Suppressor macrophage treated with lipopolysaccharide for 1 hour (primary cell): ENCODE data around the gene CHCHD3.

ENCODE experiments used
- DNase-seq, 3 donors: peaks; one replicate each; pipeline ENCODE4 v3.0.0-alpha.2; 2020 to 2022

Gene CHCHD3

DNA sequence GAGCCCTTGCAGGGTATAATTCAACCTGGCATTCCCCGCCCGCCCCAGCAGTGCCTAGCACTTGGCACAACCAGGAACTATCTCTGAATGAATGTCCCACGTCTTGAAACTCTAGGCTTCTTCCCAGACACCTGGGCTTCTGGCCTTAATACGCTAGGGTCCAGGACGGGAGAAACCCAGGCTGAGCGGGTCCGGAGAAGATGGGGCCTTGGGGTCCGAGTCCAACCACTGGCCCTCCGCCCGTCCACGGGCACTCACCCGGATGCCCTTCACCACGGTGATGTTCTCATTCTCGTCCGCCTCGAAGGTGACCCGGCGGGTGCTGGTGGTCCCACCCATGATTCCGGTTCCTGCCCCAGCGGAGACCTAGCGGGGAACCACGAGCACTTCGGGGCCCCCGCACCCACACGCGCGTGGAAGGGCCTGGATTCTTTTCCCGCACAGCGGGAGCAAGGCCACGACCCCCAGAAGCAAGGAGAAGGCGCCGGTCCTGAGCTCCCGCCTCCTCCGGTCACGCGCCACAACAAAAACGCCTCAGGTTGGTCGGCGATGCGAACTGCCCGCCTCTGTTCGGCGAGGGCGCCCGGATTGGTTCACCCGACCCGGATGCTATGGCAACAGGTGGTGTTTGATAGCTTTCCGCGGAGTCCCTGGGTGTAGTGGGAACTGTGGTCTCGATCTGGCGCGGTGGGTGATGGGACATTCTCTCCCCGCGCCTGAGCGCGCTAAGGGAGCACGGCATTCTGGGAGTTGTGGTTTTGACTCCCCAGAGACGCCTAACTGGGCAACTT lies at the start of gene CHCHD3:
CHCHD3 (minus strand) TSS at position 492 of the 791 bp plus-strand sequence; CDS start at position 339, 153 bp downstream.
- peak; percentile 97 to 98 (median 97) for DNase-seq

DNA sequence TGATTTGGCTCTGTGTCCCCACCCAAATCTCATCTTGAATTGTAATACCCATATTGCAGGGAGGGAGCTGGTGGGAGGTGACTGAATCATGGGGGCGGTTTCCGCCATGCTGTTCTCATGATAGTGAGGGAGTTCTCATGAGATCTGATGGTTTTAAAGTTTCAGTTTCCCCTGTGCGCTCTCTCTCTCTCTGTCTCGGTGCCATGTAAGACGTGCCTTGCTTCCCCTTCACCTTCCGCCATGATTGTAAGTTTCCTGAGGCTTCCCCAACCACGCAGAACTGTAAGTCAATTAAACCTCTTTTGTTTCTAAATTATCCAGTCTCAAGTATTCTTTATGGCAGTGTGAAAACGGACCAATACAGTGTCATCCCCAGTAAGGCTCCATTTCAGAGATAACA lies 48.3 kb upstream of the CHCHD3 start:
- no peak for DNase-seq

DNA sequence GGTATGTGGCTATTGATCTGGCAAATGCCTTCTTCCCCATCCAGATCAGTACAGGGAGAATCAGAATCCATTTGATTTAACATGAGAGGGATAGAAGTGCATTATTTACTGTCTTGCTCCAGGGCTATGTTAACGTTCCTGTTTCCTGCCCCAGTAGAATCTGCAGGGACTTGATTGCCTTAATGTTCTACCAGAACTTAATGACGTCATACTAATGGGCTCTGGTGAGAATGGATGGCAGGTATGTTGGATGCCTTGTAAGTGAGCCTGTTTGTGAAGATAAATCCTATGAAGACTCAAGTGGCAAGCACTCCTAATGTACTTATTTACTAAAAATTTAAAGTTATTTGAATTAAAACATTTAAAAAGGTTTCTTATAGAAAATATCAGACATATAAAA lies 44.5 kb upstream of the CHCHD3 start:
- no peak for DNase-seq

DNA sequence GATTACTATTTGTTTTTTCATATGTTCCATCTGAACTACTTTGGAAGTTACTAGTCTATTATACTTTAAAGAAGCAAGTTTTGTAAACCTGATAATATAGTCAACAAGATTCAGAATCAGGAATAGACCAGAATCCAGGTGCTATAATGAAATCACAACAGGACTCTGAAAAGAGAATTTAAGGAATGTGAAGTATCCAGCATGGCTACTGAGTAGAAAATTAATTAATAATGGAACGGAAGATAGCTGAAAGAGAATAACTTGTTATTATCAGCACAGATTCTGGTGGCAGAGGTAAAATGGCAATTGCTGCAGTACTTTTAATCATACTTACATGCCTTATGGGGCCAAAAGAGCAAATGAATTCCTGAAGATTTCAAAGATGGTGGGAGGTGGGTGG lies 43.1 kb upstream of the CHCHD3 start:
- no peak for DNase-seq

DNA sequence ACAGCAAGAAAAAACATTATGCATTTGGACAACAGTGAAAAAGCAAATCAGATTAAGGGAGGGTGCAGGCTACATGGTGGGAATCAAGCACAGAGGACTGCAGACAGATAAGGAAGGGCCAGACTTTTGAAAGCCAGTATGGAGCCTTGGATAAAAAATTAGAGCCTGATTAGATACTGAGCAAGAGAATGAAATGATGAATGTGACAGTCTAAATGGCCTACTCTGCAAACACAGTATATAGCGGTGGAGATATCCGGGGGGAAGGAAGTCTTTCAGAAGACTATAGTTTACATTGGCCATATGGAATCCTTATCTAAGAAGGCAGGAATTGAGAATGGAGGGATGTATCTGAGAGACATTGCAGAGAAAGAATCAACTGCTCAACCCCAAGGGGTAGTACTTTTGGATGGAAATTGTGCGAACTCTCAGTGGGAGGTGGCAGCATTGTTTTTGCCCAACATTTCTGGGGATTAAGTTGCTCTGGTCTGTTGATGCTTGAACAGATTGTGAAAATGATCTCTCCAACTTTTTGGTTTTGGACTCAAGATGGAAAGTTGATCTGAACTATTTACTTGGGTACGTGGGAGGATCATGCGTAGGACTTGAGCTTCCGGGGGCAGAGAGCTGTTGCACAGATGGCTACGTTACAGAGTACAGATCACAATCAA lies 39.4 kb upstream of the CHCHD3 start:
- DNase-seq = no peak

GRCh38 chr7:133119067-133119466 lies 37.2 kb upstream of the CHCHD3 start:
- DNase-seq = no peak

DNA sequence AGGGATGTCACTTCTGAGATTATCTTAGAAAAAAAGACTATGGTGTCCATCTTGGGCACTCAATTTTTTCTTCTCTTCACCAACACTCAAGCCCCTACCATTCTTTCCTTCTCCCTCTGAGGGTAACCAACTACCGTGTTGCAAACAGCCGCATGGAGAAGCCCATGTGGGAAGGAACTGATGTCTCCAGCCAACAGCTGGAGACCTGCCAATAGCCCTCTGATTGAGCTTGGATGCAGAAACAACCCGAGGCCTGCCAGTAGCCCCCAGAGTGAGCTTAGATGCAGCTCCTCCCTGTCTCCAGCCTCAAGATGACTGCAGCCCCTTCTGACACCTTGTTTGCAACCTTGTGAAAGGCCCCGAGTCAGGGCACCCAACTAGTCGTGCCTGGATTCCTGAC lies 36.4 kb upstream of the CHCHD3 start:
- DNase-seq = no peak

DNA sequence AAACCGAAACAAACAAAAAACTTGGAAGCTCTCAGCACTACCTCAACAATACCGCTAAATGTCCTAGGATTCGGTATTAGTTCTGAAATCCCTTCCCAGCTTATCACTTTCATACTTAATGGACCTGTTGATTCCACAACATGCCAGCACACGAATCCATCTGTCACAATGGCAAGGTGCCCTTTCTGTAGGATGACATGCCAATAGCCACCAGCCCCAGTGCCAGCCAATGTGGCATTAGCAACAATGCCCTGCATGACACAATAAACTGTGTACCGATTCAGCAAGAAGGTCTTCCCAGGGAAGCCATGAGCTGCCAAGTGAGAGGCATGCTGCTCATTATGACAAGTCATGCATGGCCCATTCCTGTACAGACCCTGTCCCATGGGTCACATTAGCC lies 35.6 kb upstream of the CHCHD3 start:
- no peak for DNase-seq

DNA sequence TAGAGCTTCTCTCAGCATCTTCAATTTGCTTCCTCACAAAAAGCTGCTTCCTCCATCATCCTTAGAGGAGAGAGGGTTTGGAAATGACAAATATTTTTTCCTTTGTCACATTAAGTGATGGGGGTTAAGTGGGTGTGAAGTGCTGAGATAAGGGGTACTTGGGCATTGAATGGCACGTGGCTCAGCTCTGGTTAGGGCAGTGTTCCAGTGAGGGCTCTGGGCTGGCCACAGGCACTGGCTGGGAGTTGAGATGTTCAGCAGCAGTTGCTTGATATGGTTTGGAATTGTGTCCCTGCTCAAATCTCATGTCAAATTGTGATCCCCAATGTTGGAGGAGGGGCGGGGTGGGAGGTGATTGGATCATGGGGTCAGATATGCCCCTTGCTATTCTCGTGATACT lies 33.7 kb upstream of the CHCHD3 start:
- DNase-seq = no peak

DNA sequence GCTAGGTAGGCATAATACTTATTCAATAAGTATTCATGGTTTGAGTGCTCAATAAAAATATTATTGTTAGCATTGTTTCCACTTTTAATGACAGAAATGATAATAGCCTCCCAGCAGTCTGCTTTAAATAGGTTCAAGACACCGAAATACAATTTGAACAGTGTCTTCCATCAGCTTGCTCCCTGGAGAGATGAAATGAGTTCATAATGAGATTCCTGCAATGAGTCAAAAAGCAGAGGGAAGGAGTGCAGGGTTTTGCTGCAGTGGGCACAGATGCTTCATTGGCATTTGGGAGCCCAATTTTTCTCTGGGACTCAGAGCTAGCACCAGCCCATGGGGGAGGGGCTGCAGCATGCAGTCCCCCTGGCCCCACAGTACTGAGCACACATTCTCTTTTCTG lies 32.6 kb upstream of the CHCHD3 start:
- DNase-seq = no peak

GRCh38 chr7:133112976-133113375 lies 31.1 kb upstream of the CHCHD3 start:
- no peak for DNase-seq

DNA sequence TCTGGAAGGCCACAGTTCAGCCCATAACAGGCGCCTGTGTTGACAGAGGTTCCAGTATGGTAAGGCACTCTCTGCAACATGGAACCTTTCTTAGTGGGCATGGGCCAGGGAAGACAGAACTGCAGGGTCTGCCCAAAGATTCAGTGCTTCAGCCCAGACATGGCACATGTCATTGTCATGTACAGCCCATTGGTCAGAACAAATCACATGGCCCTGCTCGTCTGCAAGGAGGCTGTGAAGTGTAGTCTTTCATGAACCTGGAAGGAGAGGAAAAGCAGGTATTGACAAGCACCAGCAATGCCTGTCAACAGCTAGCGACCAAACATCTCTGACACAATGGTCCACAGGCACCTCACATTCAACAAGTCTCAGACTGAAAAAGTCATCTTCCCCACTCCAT lies 30.4 kb upstream of the CHCHD3 start:
- DNase-seq = no peak

GRCh38 chr7:133110312-133110711 lies 28.4 kb upstream of the CHCHD3 start:
- no peak for DNase-seq

GRCh38 chr7:133109816-133110215 lies 27.9 kb upstream of the CHCHD3 start:
- DNase-seq = no peak

DNA sequence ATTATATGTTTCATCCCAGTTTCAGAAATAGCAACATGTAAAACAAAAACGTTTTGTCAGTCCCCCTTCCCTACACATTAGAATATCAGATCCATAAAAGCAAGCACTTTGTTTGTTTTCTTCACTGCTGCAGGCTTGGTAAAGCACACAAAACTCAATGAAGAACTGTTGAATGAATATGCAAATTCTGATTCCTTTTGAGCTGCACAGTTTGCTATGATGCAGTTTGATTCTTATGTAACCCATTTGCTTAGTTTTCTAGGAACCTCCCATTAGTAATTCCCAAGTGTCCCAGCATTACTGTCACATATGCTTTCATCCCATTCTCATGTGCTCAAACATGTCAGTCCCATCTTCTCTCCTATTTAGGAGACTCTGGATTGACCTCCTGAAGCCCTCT lies 26.1 kb upstream of the CHCHD3 start:
- no peak for DNase-seq

DNA sequence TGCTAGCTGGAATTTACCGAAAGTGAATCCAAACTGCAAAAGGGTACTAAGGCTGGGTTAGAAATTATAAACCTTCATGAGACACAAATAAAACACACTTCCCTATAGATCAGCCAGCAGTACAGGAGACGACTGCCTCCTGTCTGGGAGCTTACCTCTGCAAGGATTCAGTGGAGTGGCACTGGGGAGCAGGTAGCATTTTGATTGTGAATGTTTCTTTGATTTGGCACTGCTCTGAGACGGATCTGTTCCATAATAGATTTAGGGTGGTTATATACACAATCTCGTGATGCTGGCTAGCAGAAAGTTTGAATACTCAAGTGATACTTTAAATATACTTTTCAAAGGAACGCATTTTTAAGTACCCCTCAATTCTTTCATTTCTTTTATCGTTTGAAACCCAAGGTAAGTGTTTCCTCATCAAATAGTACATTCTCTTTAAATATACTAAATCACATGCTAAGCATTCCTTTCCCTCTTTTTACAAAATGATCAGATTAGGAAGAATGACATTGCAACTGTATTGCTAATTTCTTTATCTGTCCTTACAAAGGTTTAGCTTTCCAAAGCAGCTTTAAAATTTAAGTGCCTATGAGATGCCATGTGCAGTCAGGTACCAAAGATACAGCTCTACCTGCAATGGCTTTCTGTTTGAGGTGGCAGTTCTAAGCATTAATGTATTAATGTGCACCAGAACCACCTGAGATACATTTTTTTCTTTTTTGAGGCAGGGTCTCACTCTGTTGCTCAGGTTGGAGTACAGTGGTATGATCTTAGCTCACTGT lies 20.6 kb upstream of the CHCHD3 start:
- no peak for DNase-seq

DNA sequence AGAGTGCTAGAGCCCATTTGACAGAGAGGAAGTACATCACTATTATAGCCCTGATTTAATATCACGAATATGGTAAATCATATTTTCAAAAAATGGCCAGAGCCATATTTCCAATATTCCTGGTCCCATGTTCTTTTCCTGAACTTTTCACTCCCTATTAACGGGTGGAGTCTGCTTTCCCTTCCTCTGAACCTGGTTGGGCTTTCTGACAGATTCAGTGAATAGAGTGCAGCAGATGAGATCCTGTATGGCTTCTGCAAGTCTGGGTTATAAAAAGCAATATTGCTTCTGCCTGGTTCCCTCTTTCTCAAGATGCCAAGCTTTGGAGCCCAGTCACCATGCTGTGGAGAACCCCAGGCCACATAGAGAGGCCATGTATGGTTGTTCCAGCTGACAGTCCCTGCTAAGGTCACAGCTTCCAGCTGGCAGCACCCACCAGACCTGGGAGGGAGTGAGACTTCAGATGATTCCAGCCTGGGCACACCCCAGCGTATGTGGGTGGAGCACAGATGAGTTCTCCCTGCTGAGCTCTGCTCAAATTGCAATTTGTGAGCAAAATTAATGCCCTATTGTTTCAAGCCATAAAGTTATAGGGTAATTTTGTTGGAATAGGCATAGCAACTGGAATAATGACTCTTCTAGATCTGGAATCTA lies 17.9 kb upstream of the CHCHD3 start:
- no peak for DNase-seq

DNA sequence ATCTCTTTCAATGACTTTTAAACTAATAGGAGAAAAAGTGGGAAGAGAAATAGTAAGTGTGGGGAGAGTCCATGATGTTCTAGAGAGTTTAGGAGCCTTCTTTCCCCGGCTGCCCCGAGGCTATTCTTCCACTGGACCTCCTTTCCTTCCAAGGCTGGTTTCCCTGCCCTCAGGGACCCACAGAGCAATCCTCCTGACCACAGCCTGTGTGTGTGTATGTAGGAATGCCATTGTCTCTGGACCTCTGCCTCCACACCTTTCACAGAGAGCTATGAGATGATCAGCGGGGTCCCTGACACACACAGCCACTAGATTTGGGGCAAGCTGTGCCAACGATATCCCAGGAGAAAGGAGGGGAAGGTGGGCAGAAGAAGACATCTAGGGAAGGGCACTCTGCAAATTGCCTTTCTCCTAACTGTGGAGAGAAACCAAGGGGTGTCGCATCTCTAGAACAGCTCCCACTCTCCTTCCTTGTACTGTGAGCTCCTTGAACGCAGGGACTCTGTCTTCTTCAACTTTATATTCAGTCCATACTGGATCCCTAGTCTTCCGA lies 13.3 kb upstream of the CHCHD3 start:
- DNase-seq = no peak

DNA sequence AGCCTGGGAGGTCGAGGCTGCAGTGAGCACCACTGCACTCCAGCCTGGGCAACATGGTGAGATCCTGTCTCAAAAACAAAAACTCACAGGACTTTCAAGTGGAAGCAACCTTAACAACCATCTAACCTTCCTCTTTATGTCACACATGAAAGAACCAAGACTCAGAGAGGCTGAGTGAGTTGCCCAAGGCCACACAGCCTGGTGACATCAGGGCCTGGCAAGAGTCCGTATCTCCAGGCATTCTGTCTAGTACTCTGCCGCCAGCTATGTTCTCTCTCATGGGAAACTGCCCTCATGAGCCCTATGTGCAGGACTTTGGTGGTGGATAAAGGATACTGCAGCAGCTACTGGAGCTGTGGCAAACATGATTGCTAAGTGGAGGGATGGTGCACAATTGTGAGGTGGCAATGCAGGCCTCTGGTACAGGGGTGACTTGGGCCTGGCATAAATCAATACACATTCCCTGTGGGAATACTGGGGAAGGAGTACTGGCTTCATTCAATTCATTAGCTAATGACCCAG lies 10.1 kb upstream of the CHCHD3 start:
- no peak for DNase-seq

GRCh38 chr7:133082390-133082766 lies 488 bp upstream of the CHCHD3 start:
- DNase-seq = no peak

DNA sequence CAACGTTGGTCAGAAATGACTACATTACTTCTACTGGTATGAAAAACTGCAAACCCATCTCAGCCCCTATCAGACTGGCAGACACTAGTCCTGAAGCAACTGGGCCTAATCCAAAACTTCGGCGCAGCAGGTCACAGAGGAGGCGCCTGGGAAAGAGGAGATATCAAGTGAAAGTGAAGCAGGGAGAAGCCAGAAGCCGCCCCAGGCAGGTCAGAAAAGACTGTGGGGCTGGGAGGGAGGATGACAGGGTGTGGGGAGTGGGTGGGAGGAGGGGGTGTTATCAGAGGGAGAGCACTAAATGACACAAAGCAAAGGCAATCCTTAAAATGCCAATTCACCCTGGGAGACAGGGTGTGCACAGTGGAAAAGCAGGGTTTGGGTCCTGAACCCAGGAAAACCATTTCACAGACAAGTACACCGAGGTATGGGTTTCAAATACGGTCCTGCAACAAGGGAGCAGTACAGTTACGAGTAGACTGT lies 731 bp downstream of the CHCHD3 start:
- DNase-seq = peak; percentile 27 to 56 (median 34)

DNA sequence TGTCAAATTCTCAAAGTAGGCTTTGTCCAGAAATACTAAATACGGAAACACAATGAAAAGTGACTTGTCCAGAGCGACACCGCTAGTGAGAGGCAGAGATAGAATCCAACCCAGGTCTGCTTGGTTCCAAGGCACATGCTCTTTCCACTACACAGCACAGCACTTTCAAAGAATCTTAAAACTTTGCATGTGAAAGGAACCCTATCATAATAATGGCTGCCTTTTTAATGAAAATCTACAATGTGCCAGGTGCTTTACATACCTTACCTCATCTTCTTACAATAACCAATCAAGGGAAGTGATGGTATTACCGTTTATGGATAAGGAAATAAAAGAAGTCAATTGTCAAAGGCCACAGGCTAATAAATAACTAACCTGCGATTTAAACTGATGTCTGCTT lies 2.6 kb downstream of the CHCHD3 start:
- DNase-seq = no peak

DNA sequence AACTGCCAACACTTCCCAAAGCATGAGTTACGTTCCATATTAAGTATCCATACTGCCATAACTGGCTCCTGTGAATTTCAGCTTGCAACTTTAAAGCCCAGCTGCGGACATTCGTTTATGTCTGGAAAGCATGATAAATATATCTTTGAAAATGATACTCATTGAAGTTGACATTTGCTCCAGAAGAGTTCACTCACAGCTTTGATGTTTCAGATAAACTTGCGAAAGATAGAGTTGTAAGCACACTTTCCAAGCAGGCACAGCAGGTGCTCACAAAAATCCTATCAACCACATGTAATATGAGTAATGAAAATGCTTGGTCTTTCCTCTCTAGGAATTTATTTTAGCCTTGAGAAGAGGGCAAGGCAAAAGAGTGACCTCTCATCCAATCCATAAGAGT lies 4.5 kb downstream of the CHCHD3 start:
- no peak for DNase-seq
